ENCODE measurements around the gene NAT14. TPM values are rescaled to one million over a fixed set of nuclear protein-coding genes. Genes with fewer than 3 reads are reported as not detected.

NAT14 gene, protein sequence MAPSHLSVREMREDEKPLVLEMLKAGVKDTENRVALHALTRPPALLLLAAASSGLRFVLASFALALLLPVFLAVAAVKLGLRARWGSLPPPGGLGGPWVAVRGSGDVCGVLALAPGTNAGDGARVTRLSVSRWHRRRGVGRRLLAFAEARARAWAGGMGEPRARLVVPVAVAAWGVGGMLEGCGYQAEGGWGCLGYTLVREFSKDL
- total RNA-seq (2021; ENCODE audit: unreplicated experiment) (93.1 TPM), Bru-seq, nascent RNA (percentile 72 among the genes with signal in this experiment), BruChase-seq, experiment 1, labeled RNA remaining after a 2-hour chase (percentile 77 among the genes with signal in this experiment), BruChase-seq, experiment 2, labeled RNA remaining after a 6-hour chase (percentile 89 among the genes with signal in this experiment)
- 138 TPM for polyA plus RNA-seq (2012; ENCODE audit: insufficient read length)
- long read RNA-seq, transcript NAT14-201 (3 exons, 1,536 nt): major isoform, 20 of 62 reads
- long read RNA-seq, transcript NAT14-204 (2 exons, 1,011 nt): minor isoform, 6 of 62 reads
- long read RNA-seq, partial matches to known transcripts: 1 of 62 reads
- long read RNA-seq, other reads (novel, unspliced or antisense): 35 of 62 reads

DNA sequence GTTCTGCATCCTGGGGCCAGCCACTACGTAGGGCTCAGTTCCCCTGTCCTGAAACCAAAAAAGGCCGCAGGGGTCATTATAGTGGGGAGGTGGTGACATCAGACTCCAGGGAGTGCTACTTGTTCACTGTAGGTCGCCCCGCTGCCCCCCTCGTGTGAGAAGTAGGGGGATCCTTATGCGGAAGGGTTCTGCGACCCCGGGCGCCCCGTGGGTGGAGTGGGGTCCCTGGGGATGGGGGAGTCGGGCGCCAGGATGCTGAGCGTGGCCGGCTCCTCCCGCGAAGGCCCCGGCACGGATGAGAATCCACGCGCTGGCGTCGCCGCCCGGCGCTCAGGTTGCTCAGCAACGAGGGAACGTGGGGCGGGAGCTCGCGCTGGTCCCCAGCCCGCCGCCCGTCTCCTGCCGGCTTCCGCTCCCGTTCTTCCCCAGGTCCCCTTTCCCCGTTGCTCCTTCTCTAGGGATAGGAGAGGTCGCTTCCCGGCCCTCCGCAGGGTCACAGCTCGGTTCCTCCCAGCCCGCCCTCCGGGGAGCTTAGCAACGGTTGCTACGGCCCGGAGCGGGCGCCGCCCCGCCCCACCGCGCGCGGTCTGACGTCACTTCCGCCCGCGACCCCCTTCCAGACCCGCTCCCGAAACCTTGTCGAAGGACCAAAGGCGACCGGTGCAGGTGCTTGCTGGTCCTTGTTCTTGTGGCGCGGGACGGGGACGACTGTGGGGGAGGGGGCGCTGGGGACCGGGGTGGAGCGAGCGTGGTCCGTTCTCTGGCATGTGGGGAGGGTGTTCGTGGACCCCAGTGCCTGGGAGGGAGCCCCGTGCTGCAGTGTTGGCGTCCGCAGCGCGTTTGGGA lies at the start of gene NAT14:
TSS of gene NAT14 (plus strand) at position 596 of the 846 bp plus-strand sequence. CDS start 521 bp downstream, outside the sequence.
- ATAC-seq: peak; percentile 64
- ChIA-PET POLR2A (interaction anchor here (0.5 to 1.1 kb wide), 3 partner anchors 8 to 114 kb away, joined by 3 to 4 read pairs (median 4); partner anchors contain the start of genes FIZ1 and ZNF628), CTCF (interaction anchor here (0.6 to 1.1 kb wide), 3 partner anchors 11 to 867 kb away, joined by 3 read pairs; no protein-coding TSS in a partner anchor)
- H3K9me3 ChIP-seq (ENCODE audit: control insufficient read depth, insufficient read depth, low read depth, low read length): no peaks in the 10 kb centered on the region
- peak within 1 kb of the TSS; percentile 67 to 78 for H3K4me3 ChIP-seq (ENCODE audit: low read depth in 2 of 2, low read length in 2 of 2)
- peak within 1 kb of the TSS; percentile 94 for H3K27ac ChIP-seq (ENCODE audit: low read length)
- intact Hi-C loops (cut with micrococcal nuclease; ENCODE audit: unreplicated experiment) (no loop called here), in situ Hi-C loops (cut with HindIII; ENCODE audit: low pct_unique_long_range_greater_than_20kb, low sequenced_read_pairs) (no loop called here)
- peak; percentile 62 for TF ChIP-seq POLR2AphosphoS5 (IDR thresholded peaks at IDR 0.05; ENCODE audit: low read depth, low read length)
- 0 out of 2 replicates have a peak, but pooled peaks have one; percentile 3 for TF ChIP-seq SIN3A (IDR thresholded peaks at IDR 0.05; ENCODE audit: borderline replicate concordance, insufficient read depth, low read depth, low read length)
- TF ChIP-seq, protein P1, sequence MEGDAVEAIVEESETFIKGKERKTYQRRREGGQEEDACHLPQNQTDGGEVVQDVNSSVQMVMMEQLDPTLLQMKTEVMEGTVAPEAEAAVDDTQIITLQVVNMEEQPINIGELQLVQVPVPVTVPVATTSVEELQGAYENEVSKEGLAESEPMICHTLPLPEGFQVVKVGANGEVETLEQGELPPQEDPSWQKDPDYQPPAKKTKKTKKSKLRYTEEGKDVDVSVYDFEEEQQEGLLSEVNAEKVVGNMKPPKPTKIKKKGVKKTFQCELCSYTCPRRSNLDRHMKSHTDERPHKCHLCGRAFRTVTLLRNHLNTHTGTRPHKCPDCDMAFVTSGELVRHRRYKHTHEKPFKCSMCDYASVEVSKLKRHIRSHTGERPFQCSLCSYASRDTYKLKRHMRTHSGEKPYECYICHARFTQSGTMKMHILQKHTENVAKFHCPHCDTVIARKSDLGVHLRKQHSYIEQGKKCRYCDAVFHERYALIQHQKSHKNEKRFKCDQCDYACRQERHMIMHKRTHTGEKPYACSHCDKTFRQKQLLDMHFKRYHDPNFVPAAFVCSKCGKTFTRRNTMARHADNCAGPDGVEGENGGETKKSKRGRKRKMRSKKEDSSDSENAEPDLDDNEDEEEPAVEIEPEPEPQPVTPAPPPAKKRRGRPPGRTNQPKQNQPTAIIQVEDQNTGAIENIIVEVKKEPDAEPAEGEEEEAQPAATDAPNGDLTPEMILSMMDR (IDR thresholded peaks at IDR 0.05): no peak
- no peak for TF ChIP-seq TCF7L2 (IDR thresholded peaks at IDR 0.05; ENCODE audit: low read depth, low read length)
- TF ChIP-seq, protein P2, sequence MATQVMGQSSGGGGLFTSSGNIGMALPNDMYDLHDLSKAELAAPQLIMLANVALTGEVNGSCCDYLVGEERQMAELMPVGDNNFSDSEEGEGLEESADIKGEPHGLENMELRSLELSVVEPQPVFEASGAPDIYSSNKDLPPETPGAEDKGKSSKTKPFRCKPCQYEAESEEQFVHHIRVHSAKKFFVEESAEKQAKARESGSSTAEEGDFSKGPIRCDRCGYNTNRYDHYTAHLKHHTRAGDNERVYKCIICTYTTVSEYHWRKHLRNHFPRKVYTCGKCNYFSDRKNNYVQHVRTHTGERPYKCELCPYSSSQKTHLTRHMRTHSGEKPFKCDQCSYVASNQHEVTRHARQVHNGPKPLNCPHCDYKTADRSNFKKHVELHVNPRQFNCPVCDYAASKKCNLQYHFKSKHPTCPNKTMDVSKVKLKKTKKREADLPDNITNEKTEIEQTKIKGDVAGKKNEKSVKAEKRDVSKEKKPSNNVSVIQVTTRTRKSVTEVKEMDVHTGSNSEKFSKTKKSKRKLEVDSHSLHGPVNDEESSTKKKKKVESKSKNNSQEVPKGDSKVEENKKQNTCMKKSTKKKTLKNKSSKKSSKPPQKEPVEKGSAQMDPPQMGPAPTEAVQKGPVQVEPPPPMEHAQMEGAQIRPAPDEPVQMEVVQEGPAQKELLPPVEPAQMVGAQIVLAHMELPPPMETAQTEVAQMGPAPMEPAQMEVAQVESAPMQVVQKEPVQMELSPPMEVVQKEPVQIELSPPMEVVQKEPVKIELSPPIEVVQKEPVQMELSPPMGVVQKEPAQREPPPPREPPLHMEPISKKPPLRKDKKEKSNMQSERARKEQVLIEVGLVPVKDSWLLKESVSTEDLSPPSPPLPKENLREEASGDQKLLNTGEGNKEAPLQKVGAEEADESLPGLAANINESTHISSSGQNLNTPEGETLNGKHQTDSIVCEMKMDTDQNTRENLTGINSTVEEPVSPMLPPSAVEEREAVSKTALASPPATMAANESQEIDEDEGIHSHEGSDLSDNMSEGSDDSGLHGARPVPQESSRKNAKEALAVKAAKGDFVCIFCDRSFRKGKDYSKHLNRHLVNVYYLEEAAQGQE (IDR thresholded peaks at IDR 0.05; ENCODE audit: insufficient read depth in 1 of 2, low read depth in 2 of 2, low read length in 1 of 2): no peak
- DNase-seq (ENCODE audit: low read depth, low spot score): no peak
- peaks cover 57% of the 10 kb centered on the region for H3K4me1 ChIP-seq (ENCODE audit: control insufficient read depth, insufficient read depth, low read length)
- TSS peak; percentile 87 for BruUV-seq (replicated peaks)
- no peaks in the 10 kb centered on the region for H3K27me3 ChIP-seq (ENCODE audit: control insufficient read depth, insufficient read depth, low read length)
- peaks cover 3% of the 10 kb centered on the region; the same call in 1 of the 2 replicates for H3K36me3 ChIP-seq (ENCODE audit: control insufficient read depth, insufficient read depth, low read length)

DNA sequence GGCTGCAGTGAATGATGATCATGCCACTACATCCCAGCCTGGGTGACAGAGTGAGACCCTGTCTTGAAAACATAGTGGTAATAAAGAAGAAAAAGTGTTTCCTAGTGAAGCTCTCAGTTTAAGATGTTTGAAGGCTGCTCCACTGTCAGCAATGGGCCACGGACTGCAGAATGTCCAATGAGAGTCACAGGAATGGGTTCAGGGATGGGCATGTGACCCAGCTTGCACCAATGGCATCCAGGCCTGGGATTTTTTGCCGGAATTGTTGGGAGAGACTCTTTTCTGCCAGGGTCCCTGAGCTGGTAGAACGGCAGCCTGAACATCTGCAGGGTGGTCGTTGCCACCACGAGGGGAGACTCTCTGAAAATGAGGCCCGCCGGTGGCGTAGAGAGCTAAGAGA lies 48.1 kb upstream of the NAT14 start:
- no peaks in the 10 kb centered on the region for H3K36me3 ChIP-seq (ENCODE audit: control insufficient read depth, insufficient read depth, low read length)
- ChIA-PET CTCF (interaction anchor here (0.5 to 0.6 kb wide), 2 partner anchors 30 to 464 kb away, joined by 3 read pairs; no protein-coding TSS in a partner anchor), POLR2A (interaction anchor here (0.5 to 0.7 kb wide), 2 partner anchors 86 to 269 kb away, joined by 3 to 5 read pairs; no protein-coding TSS in a partner anchor)
- no TSS peak for BruUV-seq (replicated peaks)
- intact Hi-C loops (cut with micrococcal nuclease; ENCODE audit: unreplicated experiment) (no loop called here), in situ Hi-C loops (cut with HindIII; ENCODE audit: low pct_unique_long_range_greater_than_20kb, low sequenced_read_pairs) (no loop called here)
- H3K27me3 ChIP-seq (ENCODE audit: control insufficient read depth, insufficient read depth, low read length): peaks cover 9% of the 10 kb centered on the region
- no peak for DNase-seq (ENCODE audit: low read depth, low spot score)
- H3K9me3 ChIP-seq (ENCODE audit: control insufficient read depth, insufficient read depth, low read depth, low read length): no peaks in the 10 kb centered on the region
- TF ChIP-seq SIN3A (IDR thresholded peaks at IDR 0.05; ENCODE audit: borderline replicate concordance, insufficient read depth, low read depth, low read length): no peak
- no peak for TF ChIP-seq TCF7L2 (IDR thresholded peaks at IDR 0.05; ENCODE audit: low read depth, low read length)
- TF ChIP-seq POLR2AphosphoS5 (IDR thresholded peaks at IDR 0.05; ENCODE audit: low read depth, low read length): no peak
- TF ChIP-seq, protein P2 (IDR thresholded peaks at IDR 0.05; ENCODE audit: insufficient read depth in 1 of 2, low read depth in 2 of 2, low read length in 1 of 2): no peak
- TF ChIP-seq, protein P1 (IDR thresholded peaks at IDR 0.05): no peak
- H3K4me3 ChIP-seq (ENCODE audit: low read depth in 2 of 2, low read length in 2 of 2): no peak overlapping the region
- peaks cover 4% of the 10 kb centered on the region; the same call in 1 of the 2 replicates for H3K4me1 ChIP-seq (ENCODE audit: control insufficient read depth, insufficient read depth, low read length)
- H3K27ac ChIP-seq (ENCODE audit: low read length): no peak overlapping the region
- no peak for ATAC-seq

Measured in Panc1 (cell line).